Astrocyte (in vitro differentiated cells and primary cell): ENCODE measurements around the gene NRROS.
"Not testable (repeated sequence)": the region's sequence is repeated elsewhere in the genome, so short reads cannot be mapped to it uniquely, and the experiment has no call there.

ENCODE experiments used
- CTCF ChIP-seq: IDR thresholded peaks from 2 replicates; pipeline ENCODE4 v1.5.1; 2011; ENCODE audit warnings: low read depth, mild to moderate bottlenecking, inconsistent platforms, low read length, moderate library complexity; ENCODE audit not compliant: insufficient read depth
- EZH2 ChIP-seq: IDR thresholded peaks from 2 replicates; pipeline ENCODE4 v1.6.1; 2012; ENCODE audit warnings: mild to moderate bottlenecking, low read length, inconsistent platforms; ENCODE audit not compliant: insufficient read depth

DNA sequence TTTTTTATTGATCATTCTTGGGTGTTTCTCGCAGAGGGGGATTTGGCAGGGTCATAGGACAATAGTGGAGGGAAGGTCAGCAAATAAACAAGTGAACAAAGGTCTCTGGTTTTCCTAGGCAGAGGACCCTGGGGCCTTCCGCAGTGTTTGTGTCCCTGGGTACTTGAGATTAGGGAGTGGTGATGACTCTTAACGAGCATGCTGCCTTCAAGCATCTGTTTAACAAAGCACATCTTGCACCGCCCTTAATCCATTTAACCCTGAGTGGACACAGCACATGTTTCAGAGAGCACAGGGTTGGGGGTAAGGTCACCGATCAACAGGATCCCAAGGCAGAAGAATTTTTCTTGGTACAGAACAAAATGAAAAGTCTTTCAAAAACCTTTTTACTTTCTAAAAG lies 19.9 kb upstream of the NRROS start:
- TF ChIP-seq CTCF, EZH2: not testable (repeated sequence)
